Stimulated activated CD8-positive, alpha-beta memory T cell treated with anti-CD3 and anti-CD28 coated beads, Interleukin-12 subunit alpha, Interleukin-12 subunit beta, amount 100 ng/mL, for 24 hours (primary cell): ENCODE results near the gene SKAP1.
"Not testable (repeated sequence)": the region's sequence is repeated elsewhere in the genome, so short reads cannot be mapped to it uniquely, and the experiment has no call there.

Source experiments
- DNase-seq: peaks from one replicate; pipeline ENCODE4 v3.0.0-alpha.2; 2020; ENCODE audit errors: extremely low read depth

Gene SKAP1

GRCh38 chr17:48373130-48373830, 56.7 kb downstream of the SKAP1 start:
- no peak for DNase-seq

DNA sequence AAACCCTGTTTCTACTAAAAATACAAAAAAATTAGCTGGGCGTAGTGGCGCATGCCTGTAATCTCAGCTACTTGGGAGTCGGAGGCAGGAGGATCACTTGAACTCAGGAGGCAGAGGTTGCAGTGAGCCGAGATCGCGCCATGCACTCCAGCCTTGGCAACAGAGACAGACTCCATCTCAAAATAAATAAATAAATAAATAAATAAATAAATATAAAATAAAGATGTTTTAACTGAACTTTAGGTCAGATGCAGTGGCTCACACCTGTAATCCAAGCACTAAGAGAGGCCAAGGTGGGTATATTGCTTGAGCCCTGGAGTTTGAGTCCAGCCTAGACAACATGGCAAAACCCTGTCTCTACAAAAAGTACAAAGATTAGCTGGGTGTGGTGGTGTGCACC, 61.0 kb downstream of the SKAP1 start:
- not testable (repeated sequence) for DNase-seq

DNA sequence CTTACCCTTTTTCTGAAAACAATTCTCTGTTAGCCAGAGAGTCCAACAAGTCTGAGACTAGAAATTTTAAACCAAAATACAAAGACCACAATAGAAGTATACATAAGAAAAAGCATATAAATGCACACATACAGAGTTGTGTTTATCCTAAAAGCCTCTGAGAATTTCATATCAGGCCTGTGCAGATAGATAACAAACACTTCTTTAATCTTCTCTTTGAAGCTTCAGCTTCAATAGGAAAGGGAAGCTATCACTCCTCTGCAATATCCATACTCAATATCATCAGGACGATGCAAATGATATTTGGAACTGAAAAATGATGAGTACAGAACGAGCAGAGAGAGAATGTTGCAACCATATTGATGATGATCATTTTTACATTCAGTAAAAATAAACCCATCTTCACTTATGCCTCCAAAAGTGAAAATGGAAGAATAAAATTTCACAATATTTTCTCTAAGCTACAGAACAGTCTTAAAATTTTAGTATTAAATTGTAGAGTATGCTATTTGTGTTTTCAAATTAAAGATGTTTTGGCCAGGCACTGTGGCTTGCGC, 61.6 kb downstream of the SKAP1 start:
- no peak for DNase-seq

- no peak for DNase-seq
Measured at GRCh38 chr17:48363161-48363560, 66.9 kb downstream of the SKAP1 start.

DNA sequence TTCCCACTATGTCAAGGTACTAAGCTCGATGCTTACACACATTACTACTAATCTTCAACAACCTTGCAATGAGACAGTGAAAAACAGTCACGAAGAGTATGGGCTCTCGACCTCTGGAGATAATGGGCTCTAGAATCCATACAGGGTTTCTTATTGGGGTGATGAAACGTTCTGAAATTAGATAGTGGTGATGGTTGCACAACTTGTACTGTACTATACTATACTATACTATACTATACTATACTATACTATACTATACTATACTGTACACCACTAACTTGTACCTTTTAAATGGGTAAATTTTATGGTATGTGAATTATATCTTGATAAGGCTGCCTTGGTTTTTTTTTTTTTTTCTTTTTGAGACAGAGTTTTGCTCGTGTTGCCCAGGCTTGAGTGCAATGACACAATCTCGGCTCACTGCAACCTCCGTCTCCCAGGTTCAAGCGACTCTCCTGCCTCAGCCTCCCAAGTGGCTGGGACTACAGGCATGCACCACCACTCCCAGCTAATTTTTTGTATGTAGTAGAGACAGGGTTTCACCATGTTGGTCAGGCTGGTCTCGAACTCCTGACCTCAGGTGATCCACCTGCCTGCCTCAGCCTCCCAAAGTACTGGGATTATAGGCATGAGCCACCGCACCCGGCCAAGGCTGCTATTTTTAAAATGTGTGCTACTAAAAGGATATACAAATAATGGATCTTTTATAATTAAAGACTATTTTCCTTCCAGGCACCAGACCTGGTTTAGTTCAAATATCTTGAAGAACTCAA, 69.0 kb downstream of the SKAP1 start:
- not testable (repeated sequence) for DNase-seq

- no peak for DNase-seq
Measured at GRCh38 chr17:48357779-48358602, 72.0 kb downstream of the SKAP1 start.

- DNase-seq: no peak
Measured at GRCh38 chr17:48356866-48357265, 73.1 kb downstream of the SKAP1 start.

GRCh38 chr17:48352630-48353029, 77.4 kb downstream of the SKAP1 start:
- DNase-seq: no peak

DNA sequence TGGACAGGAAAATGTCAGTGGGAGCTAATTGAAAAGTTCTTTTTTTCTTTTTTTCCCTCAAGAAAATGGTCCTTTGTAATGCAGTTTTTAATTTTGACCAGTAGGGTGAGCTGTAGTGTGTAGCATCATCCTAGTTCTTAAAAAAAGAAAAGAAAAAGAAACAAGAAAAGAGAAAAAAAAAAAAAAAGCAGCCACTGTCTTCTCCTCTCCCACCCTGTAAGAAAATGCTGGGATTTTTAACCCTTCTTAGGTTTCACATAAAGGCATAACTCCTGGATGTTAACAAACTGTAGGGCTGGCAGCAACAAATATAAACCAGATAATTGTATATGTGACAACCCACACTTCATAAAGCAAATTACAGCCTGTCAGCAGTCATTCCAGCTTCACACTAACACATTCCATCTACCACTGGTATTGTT, 78.1 kb downstream of the SKAP1 start:
- DNase-seq: no peak

GRCh38 chr17:48348352-48348751, 81.7 kb downstream of the SKAP1 start:
- DNase-seq: no peak

- DNase-seq: no peak
Measured at GRCh38 chr17:48347177-48347576, 82.8 kb downstream of the SKAP1 start.

DNA sequence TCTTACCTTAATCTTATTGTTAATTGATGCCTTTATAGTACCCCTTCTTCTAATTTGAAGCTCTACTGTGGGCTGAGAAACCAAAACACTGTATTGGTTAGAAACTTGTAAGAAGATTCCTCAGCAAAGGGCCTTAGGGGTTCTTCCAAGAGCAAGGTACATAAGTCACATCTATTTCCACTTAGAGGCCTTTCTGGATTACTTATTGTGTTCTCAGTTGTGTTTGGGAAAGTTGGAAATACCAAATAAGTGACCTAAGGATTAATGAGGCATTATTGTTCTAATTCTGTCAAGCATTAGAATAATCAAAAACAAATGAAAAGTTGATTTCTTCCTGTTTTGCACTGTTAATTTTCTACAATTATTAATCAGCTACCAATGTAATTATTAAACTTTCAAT, 85.8 kb downstream of the SKAP1 start:
- no peak for DNase-seq

DNA sequence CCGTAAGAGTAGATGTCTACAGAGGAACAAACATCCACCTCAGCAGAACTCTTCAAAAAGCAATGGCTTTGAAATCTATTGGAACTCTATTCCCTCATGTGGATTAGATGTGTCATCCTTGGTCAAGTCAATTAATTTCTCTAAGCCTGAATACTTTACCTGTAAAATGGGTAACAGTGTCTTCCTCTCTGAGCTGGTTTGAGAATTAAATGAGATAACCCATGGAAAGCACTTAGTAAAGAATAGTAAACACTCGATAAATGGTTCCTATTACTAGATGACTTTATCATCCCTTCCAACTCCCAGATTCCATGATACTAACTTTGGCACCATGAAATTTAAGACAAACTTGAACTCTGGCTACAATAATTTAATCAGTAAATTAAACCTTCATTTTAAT, 89.1 kb downstream of the SKAP1 start:
- DNase-seq: no peak

DNA sequence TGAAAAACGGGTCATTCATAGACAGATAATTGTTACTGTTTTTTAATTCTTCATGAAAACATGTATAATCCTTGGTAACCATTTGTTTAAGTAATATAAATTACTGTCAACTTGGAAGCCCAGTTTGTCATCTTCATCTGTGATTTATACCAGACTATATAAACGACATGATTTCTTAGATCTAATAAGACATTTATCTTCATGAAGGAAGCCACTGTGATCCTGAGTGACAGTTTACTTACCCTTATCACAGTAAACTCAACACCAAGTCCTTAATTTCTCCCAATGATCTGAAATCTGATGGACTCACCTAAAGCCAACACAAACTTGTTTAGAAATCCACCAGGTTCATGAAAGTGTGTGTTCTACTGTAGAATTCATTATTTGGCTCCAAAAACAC, 91.3 kb downstream of the SKAP1 start:
- DNase-seq: no peak

- not testable (repeated sequence) for DNase-seq
Measured at GRCh38 chr17:48337903-48338302, 92.1 kb downstream of the SKAP1 start.

DNA sequence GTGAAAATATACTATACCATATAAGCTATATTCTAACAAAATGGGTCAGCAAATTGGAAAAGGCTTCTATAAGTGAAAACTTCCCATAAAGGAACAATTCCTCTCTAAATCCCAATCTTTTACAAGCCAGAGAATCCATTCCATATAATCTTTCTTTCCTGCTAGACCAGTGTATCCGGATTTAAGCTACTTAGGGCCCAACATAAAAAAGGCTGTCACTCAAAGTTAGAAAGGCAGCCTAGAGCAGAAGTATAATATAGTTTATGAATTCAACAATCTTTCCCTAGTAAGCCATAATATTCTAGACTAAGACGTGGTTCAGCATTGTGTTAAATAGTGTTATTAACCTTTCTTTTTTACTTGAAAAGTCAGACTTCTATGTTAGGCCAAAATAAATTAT, 93.0 kb downstream of the SKAP1 start:
- no peak for DNase-seq

GRCh38 chr17:48335858-48336500, 94.0 kb downstream of the SKAP1 start:
- DNase-seq: no peak

DNA sequence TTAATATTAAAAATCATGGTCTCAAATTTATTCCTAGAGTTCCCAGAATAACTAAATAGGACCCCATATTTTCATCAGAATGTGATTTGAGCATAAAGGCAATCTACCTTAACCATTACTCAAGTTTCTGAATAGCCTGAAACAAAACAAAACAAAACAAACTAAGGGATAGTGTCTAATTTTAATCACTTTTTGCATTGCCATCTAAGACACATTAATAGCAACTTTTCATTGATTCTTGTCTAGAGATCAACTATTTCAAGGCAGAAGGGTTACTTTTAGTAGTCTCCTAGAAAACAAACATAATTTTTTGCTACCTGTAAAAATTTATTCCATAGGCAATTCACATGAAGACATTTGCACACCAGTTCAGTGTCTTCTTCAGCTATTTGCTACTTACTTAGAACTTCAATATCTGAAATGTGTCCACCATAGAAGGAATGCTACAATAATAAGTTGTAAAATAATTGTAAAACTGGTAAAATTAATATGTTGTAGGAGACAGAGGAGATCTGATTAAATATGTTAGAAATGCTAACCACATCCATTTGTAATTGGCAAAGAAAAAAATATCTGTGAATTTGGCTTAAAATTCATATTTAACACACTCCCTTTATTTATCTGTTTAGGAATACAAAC, 94.7 kb downstream of the SKAP1 start:
- DNase-seq: no peak

DNA sequence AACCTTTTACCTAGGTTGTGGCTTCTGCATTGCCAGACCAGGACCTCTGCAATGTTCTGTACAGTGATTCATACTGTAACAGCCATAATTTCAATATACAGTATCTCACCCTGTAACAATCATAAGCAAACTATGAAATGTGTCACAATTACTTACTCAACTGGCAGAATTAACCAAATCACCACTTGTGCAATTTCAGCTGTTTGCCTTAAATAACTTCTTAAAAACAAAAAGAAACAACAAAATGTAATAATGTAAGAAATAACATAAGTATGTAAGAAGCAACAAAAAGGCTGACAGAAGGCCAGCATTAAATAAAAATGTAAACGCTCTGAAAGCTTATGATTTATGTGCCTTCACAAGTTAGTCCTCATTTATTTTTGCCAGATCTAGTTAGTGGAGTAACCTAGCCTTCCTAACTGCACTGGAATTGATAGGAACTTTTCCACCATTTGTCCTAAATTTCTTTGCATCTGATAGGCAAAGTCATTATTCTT, 96.9 kb downstream of the SKAP1 start:
- DNase-seq: no peak

DNA sequence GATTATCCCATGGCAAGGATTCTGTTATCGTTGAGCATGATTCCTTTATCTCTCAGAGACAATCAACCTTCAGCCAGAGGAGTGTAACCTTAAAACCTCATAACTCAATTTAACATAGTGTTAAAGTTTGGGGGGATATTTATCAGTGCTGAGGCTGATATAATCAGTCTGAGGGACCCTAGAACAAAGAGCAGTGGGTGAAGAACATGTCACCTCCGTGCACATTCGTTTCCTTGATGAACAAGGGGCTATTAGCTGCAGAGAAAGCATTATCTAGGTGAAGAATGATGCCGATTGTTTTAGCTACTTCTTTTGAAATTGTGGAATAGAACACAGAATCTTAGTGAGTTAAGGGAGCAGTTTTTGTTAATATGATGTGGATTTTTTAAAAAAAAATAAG, 99.1 kb downstream of the SKAP1 start:
- DNase-seq: no peak

- DNase-seq: no peak
Measured at GRCh38 chr17:48330421-48330820, 99.6 kb downstream of the SKAP1 start.
